GM18502 (cell line): ENCODE results near the gene PLS3.

Source experiments
- ATAC-seq: cut with Tn5 transposase; IDR thresholded peaks from one replicate; pipeline ENCODE4 v1.9.1; 2021; ENCODE audit warnings: mild to moderate bottlenecking; ENCODE audit not compliant: unreplicated experiment, poor library complexity

PLS3 gene

GRCh38 chrX:115563633-115564162, 2.7 kb downstream of the PLS3 start:
- ATAC-seq = no peak

DNA sequence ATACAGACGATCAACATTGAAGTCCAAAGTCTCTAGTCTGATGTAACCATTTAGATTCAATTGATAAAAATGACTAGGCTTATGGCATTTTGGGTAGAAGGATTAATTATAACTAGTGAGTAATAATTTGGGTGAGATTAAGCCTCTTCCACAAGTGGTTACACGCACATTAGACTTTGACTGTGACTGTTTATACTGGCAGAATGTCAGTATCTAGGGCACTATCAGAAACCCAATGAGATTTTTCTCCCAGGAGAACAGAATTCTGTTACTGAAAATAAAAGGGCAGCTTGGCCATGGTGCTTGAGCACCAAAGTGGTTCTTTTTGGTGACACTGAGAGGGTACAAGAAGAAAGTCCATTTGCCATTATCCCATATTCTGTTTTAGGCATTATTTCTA, 3.3 kb downstream of the PLS3 start:
- ATAC-seq = no peak

DNA sequence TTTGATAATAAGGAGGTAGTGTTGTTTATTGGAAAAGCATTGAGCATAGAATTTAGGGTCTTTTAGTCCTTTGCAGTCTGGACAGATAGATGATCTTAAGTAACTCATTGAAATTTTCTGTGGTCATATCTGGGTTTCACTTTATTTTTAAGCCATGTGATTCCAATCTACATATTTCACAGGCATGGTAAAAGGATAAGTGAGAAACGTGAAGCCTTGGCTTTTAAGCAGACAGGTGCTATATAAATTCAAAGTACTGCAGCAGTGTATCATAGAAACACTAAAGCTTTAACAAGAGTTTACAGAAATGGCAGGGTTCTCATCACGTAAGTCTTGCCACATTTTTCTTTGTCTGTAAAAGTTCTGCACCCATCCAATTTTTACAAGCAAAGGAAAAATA, 4.9 kb downstream of the PLS3 start:
- ATAC-seq = no peak

DNA sequence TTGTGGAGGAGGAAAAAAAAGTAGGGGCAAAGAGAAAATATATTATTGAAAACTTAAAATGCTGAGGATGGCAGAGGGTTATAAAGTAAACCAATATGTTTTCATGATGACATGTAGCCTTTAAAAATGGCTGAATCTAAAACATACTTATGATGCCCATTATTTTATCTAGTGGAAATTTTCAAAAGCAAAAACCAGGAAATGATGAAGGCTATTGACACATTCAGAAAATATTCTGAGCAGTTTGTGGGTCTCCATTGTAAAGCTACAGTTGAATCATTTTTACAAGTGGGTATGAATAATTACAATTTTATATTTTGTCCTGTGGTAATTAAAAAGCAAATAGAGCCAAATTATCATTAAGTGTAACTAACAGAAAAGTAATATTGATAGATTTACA, 10.7 kb downstream of the PLS3 start:
- ATAC-seq = no peak

- ATAC-seq = no peak
Measured at GRCh38 chrX:115573185-115573584, 12.2 kb downstream of the PLS3 start.

GRCh38 chrX:115576676-115577075, 15.7 kb downstream of the PLS3 start:
- ATAC-seq = no peak

DNA sequence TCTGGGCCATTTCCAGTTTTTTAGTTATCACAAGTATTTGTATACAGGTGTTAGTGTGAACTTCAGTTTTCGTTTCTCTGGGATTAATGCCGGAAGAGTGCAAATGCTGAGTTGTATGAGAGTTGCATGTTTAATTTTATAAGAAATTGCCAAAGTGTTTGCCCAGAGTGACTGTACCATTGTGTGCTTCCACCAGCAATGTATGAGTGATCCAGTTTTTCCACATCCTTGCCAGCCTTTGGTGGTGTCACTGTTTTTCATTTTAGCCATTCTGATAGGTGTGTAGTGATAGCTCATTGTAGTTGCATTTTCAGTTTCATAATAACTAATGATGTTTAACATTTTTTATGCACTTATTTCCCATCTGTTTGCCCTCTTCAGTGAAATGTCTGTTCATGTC, 18.4 kb downstream of the PLS3 start:
- ATAC-seq = peak; percentile 52

- no peak for ATAC-seq
Measured at GRCh38 chrX:115579786-115580294, 18.9 kb downstream of the PLS3 start.

GRCh38 chrX:115581759-115582615, 21.0 kb downstream of the PLS3 start:
- no peak for ATAC-seq

DNA sequence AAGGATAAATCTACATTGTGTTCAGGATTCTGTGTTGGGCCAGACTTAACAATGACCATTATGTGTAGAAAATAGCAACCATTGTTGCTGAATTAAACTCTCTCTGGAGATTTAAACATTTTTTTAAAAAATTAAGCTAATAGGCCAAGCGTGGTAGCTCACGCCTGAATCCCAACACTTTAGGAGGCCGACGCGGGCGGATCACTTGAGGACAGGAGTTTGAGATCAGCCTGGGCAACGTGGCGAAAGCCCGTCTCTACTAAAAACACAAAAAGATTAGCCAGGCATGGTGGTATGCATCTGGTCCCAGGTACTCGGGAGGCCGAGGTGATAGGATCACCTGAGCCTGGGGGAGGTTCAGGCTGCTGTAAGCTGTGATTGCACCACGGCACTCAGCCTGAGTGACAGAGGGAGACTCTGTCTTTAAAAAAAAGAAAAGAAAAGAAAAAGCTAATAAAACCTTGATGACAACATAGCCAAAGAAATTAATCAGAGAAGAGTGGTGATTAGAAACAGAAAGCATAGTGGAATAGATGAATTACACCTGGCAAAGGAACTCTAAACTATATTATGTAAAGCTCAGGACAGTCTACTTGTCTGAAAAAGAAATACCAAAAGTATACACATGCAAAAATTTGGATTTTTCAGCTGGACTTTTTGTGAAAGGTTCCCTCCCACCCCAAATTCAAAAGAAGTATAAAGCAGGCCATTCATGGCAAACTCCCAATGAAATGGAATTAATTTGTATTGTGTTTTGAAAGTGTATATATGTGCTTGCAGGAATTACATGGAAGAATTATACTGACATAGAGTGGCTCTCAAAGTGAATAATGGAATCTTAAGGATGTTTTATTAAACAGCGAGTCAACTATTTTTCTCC, 21.9 kb downstream of the PLS3 start:
- ATAC-seq = no peak

DNA sequence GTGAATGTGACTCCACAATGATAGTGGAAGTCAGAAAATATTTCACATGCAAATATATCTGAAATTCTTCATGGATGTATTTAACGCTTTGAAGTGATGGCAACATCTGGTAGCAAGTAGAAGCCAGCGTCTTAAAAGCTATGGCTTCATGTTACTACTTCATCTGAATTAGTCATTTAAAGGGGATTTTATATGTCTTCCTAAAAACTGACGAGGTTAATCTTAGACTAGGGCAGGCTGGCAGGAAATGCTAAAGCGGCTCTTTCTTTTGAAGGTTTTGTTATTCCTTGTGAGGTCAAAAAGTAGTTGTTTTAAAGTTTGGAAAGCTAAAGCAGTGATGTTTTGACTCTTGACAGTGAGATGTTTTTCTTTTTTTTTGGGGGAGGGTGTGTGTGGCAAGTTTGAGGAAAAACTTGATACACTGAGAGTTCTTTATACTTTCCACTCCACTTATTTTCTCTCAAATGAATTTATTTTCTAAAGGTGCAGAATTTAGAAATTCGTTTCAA, 22.6 kb downstream of the PLS3 start:
- ATAC-seq = no peak

GRCh38 chrX:115584696-115585095, 23.7 kb downstream of the PLS3 start:
- peak; percentile 69 for ATAC-seq

GRCh38 chrX:115588179-115588578, 27.2 kb downstream of the PLS3 start:
- ATAC-seq = no peak

GRCh38 chrX:115589419-115589818, 28.4 kb downstream of the PLS3 start:
- ATAC-seq = no peak

- ATAC-seq = no peak
Measured at GRCh38 chrX:115591420-115591819, 30.4 kb downstream of the PLS3 start.

- no peak for ATAC-seq
Measured at GRCh38 chrX:115591856-115592842, 31.2 kb downstream of the PLS3 start.

- no peak for ATAC-seq
Measured at GRCh38 chrX:115592997-115593734, 32.2 kb downstream of the PLS3 start.

- ATAC-seq = no peak
Measured at GRCh38 chrX:115595049-115595448, 34.1 kb downstream of the PLS3 start.

DNA sequence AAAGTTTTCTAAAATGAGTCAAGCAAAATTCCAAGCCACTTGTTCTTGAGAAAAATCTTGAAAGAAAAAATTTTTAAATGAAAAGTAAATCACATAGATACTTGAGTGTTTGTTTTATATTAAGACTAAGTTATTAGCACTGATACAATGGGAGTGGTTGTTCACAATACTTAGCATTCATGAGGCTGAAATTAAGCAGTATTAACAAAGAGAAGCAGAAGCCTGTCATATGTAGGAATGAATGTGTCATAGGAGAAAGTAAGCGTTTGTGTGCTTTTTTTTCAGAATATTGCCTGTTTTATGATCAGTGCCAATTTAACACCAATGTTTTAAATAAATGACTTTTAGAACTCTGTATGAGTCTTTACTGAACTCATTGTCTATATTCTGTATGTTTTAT, 37.6 kb downstream of the PLS3 start:
- ATAC-seq = no peak
